Neural progenitor cell (in vitro differentiated cells): Measurements from ENCODE around the gene S100A14. TPM values are rescaled to one million over a fixed set of nuclear protein-coding genes. Genes with fewer than 3 reads are reported as not detected.

ENCODE experiments used
- DNase-seq: peaks from one replicate; pipeline ENCODE4 v3.0.0-alpha.2; 2016; ENCODE audit warnings: low spot score
- H2AFZ ChIP-seq: fragments of 200-600 bp; sonication (generic); replicated peaks from 2 replicates; pipeline ENCODE4 v1.6.1; 2016; ENCODE audit warnings: antibody characterized with exemption
- H3F3A ChIP-seq: fragments of 200-600 bp; sonication (generic); 2 replicates; pipeline ENCODE4 v1.6.1; 2016; ENCODE audit warnings: antibody characterized with exemption, low read depth
- H3K27ac ChIP-seq: fragments of 200-600 bp; sonication (generic); 2 replicates; pipeline ENCODE4 v1.5.1; 2016; ENCODE audit warnings: mild to moderate bottlenecking
- H3K27me3 ChIP-seq: fragments of 200-600 bp; sonication (generic); 2 replicates; pipeline ENCODE4 v1.6.1; 2016; ENCODE audit warnings: mild to moderate bottlenecking, moderate library complexity
- H3K36me3 ChIP-seq: fragments of 200-600 bp; sonication (generic); 2 replicates; pipeline ENCODE4 v1.5.1; 2016
- H3K4me1 ChIP-seq: fragments of 200-600 bp; sonication (generic); 2 replicates; pipeline ENCODE4 v1.6.1; 2016; ENCODE audit warnings: mixed run types
- H3K4me2 ChIP-seq: fragments of 200-600 bp; sonication (generic); 2 replicates; pipeline ENCODE4 v1.6.1; 2016
- H3K4me3 ChIP-seq: fragments of 200-600 bp; sonication (generic); 2 replicates; pipeline ENCODE4 v1.5.1; 2016
- H3K79me2 ChIP-seq: fragments of 200-600 bp; sonication (generic); 2 replicates; pipeline ENCODE4 v1.6.1; 2016; ENCODE audit warnings: low read depth
- H3K9ac ChIP-seq: fragments of 200-600 bp; sonication (generic); 2 replicates; pipeline ENCODE4 v1.6.1; 2016
- H3K9me3 ChIP-seq: fragments of 200-600 bp; sonication (generic); 2 replicates; pipeline ENCODE4 v1.5.1; 2016; ENCODE audit warnings: low read depth
- H4K20me1 ChIP-seq: fragments of 200-600 bp; sonication (generic); 2 replicates; pipeline ENCODE4 v1.6.1; 2016; ENCODE audit warnings: low read depth
- H3K27ac Mint-ChIP-seq: 3 replicates; pipeline ENCODE4 v1.8.0; 2021; ENCODE audit warnings: mixed read lengths
- H3K27me3 Mint-ChIP-seq: 2 replicates; pipeline ENCODE4 v1.8.0; 2022; ENCODE audit warnings: low read depth, mild to moderate bottlenecking, inconsistent platforms, moderate library complexity, mixed read lengths; ENCODE audit not compliant: insufficient read depth
- H3K36me3 Mint-ChIP-seq: 3 replicates; pipeline ENCODE4 v1.8.0; 2021; ENCODE audit warnings: mixed read lengths
- H3K4me1 Mint-ChIP-seq: 3 replicates; pipeline ENCODE4 v1.8.0; 2021; ENCODE audit warnings: mixed read lengths
- H3K4me3 Mint-ChIP-seq: 3 replicates; pipeline ENCODE4 v1.8.0; 2021; ENCODE audit warnings: mild to moderate bottlenecking, moderate library complexity, mixed read lengths
- H3K9me3 Mint-ChIP-seq: 3 replicates; pipeline ENCODE4 v1.8.0; 2020; ENCODE audit warnings: mixed read lengths
- EZH2 ChIP-seq: fragments of 200-600 bp; sonication (generic); IDR thresholded peaks from 2 replicates; pipeline ENCODE4 v1.6.1; 2017; ENCODE audit warnings: antibody characterized with exemption, mild to moderate bottlenecking, moderate library complexity
- EZH2phosphoT487 ChIP-seq: fragments of 200-600 bp; sonication (generic); IDR thresholded peaks from 2 replicates; pipeline ENCODE4 v1.6.1; 2017; ENCODE audit warnings: antibody characterized with exemption
- total RNA-seq: library from RNA; depleted of rRNA; stranded (reverse); fragments of >200 nt; gene quantifications from 2 replicates; pipeline ENCODE4 v1.2.3, GENCODE V29; 2015; ENCODE audit warnings: low replicate concordance
- TF ChIP-seq, protein P1 (sequence below): fragments of 200-600 bp; sonication (generic); IDR thresholded peaks from 2 replicates; pipeline ENCODE4 v1.5.1; 2017; ENCODE audit warnings: antibody characterized with exemption, mild to moderate bottlenecking

The S100A14 gene
- total RNA-seq, 1 donor from 2014 or later: not detected

DNA sequence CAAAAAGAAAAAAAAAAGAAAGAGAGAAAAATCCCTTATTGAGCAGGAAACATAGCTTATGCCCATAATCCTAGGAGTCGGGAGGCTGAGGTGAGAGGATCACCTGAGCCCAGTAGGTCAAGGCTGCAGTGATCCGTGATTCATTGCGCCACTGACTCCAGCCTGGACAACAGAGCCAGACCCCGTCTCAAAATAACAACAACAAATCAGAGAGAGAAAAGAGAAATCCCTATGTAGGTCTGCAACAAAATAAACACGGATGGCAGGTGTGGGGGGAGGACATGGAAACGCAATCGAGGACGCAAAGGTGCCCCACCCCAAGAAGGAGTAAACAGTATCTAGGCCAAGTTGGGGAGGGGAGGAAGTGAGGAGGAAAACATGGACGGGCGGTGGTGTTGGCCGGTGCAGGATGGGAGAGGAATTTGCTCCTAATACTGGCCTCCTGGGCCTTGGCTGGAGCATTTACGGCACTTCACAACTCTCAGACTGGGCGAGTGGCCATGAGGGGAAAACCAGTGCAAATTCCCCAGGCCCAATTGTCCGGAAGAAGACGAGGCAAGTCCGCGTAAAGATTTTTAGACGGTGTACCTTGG is 17.1 kb upstream of the S100A14 start:
- H3K79me2 ChIP-seq: peaks cover 43% of the 10 kb centered on the region
- no peaks in the 10 kb centered on the region for H3K9me3 Mint-ChIP-seq
- H3K4me1 Mint-ChIP-seq: peaks cover 26% of the 10 kb centered on the region
- H3K4me3 Mint-ChIP-seq: peak overlapping the region; percentile 94
- TF ChIP-seq, protein P1, sequence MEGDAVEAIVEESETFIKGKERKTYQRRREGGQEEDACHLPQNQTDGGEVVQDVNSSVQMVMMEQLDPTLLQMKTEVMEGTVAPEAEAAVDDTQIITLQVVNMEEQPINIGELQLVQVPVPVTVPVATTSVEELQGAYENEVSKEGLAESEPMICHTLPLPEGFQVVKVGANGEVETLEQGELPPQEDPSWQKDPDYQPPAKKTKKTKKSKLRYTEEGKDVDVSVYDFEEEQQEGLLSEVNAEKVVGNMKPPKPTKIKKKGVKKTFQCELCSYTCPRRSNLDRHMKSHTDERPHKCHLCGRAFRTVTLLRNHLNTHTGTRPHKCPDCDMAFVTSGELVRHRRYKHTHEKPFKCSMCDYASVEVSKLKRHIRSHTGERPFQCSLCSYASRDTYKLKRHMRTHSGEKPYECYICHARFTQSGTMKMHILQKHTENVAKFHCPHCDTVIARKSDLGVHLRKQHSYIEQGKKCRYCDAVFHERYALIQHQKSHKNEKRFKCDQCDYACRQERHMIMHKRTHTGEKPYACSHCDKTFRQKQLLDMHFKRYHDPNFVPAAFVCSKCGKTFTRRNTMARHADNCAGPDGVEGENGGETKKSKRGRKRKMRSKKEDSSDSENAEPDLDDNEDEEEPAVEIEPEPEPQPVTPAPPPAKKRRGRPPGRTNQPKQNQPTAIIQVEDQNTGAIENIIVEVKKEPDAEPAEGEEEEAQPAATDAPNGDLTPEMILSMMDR: no peak
- TF ChIP-seq EZH2 (no peak), EZH2phosphoT487 (no peak)
- H3K27me3 ChIP-seq: no peaks in the 10 kb centered on the region
- H3K4me1 ChIP-seq: peaks cover 14% of the 10 kb centered on the region
- H3K36me3 Mint-ChIP-seq: peaks cover 17% of the 10 kb centered on the region
- no peak overlapping the region for H3K9ac ChIP-seq
- peak overlapping the region; percentile 68 for H3K4me3 ChIP-seq
- H3K4me2 ChIP-seq: peak overlapping the region; percentile 41
- H3K27ac ChIP-seq: no peak overlapping the region
- no peaks in the 10 kb centered on the region for H3K9me3 ChIP-seq
- no peak for DNase-seq
- H3K27me3 Mint-ChIP-seq: peaks cover 4% of the 10 kb centered on the region
- no peak overlapping the region for H3K27ac Mint-ChIP-seq
- H4K20me1 ChIP-seq: peaks cover 27% of the 10 kb centered on the region
- H2AFZ ChIP-seq: peak overlapping the region; percentile 14
- peaks cover 22% of the 10 kb centered on the region for H3K36me3 ChIP-seq
- peaks cover 16% of the 10 kb centered on the region for H3F3A ChIP-seq

DNA sequence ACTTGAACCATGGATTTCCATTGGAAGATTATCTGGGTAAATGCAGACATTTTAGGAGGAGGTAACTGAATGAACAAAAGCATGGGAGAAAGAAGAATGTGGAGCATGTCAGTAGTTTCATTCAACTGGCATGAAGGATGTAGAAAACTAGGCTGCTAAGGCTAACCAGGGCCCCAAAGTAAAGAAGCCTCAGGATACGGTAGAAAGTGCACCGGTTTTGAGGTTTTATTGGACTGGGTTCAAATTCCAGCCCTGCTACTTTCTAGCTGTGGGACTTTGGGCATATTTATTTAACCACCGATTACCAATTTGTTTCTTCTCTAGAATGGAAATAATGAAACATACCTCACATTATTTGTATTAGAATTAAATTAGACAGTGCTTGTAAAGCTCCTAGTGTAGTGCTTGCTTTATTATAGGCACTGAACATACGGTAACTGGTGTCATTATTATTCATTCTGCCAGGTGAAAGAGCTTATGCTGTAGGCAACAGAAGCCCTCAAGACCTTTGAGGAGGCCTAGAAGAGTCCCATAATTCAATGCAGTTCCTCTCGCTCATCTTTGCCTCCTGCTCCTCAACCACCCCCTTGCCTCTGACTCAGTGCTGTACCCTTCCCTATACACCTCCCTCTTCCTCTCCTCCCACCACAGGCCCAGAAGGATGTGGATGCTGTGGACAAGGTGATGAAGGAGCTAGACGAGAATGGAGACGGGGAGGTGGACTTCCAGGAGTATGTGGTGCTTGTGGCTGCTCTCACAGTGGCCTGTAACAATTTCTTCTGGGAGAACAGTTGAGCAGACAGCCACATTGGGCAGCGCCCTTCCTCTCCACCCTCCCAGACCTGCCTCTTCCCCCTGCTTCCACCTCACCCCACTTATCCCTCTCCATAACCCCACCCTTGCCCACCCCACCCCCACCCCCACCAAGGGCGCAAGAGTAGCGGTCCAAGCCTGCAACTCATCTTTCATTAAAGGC is 15.2 kb upstream of the S100A14 start:
- H3K36me3 Mint-ChIP-seq: peaks cover 7% of the 10 kb centered on the region
- H3K27ac ChIP-seq: no peak overlapping the region
- H3F3A ChIP-seq: peaks cover 9% of the 10 kb centered on the region
- no peak overlapping the region for H3K9ac ChIP-seq
- no peak overlapping the region for H3K4me3 ChIP-seq
- H3K4me2 ChIP-seq: no peak overlapping the region
- H3K9me3 Mint-ChIP-seq: no peaks in the 10 kb centered on the region
- no peaks in the 10 kb centered on the region for H3K9me3 ChIP-seq
- H4K20me1 ChIP-seq: peaks cover 20% of the 10 kb centered on the region
- H3K79me2 ChIP-seq: peaks cover 28% of the 10 kb centered on the region
- H2AFZ ChIP-seq: no peak overlapping the region
- peaks cover 39% of the 10 kb centered on the region for H3K4me1 Mint-ChIP-seq
- peak overlapping the region; percentile 35 for H3K27ac Mint-ChIP-seq
- no peak overlapping the region for H3K4me3 Mint-ChIP-seq
- TF ChIP-seq EZH2 (no peak), EZH2phosphoT487 (no peak)
- TF ChIP-seq, protein P1: no peak
- H3K27me3 Mint-ChIP-seq: peaks cover 9% of the 10 kb centered on the region
- no peak for DNase-seq
- H3K4me1 ChIP-seq: peaks cover 19% of the 10 kb centered on the region
- H3K36me3 ChIP-seq: peaks cover 4% of the 10 kb centered on the region
- H3K27me3 ChIP-seq: no peaks in the 10 kb centered on the region

DNA sequence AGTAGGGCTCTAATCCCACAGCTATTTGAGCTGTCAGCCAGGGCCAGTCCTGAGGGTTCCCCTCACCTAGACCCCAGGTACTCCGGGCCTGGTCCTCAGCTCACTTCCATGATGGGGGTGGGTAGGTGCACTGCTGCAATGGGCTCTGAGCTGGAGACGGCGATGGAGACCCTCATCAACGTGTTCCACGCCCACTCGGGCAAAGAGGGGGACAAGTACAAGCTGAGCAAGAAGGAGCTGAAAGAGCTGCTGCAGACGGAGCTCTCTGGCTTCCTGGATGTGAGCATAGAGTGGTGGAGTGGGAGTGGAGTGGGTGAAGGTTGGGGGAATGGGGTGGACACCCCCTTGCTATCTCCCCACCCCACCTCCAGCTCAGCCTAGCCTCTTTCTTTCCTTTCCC is 14.3 kb upstream of the S100A14 start:
- H3K4me1 ChIP-seq: peaks cover 20% of the 10 kb centered on the region
- H3K79me2 ChIP-seq: peaks cover 22% of the 10 kb centered on the region
- DNase-seq: no peak
- no peaks in the 10 kb centered on the region for H3K9me3 Mint-ChIP-seq
- peaks cover 7% of the 10 kb centered on the region for H3K36me3 Mint-ChIP-seq
- H3K4me2 ChIP-seq: no peak overlapping the region
- no peak overlapping the region for H2AFZ ChIP-seq
- H3K27me3 Mint-ChIP-seq: peaks cover 9% of the 10 kb centered on the region
- no peaks in the 10 kb centered on the region for H3K36me3 ChIP-seq
- peaks cover 43% of the 10 kb centered on the region for H3K4me1 Mint-ChIP-seq
- no peak overlapping the region for H3K4me3 Mint-ChIP-seq
- no peak overlapping the region for H3K27ac Mint-ChIP-seq
- H3F3A ChIP-seq: peaks cover 6% of the 10 kb centered on the region
- TF ChIP-seq, protein P1: no peak
- no peak for TF ChIP-seq EZH2phosphoT487
- TF ChIP-seq EZH2: no peak
- H3K9ac ChIP-seq: no peak overlapping the region
- H3K27ac ChIP-seq: no peak overlapping the region
- peaks cover 11% of the 10 kb centered on the region for H4K20me1 ChIP-seq
- no peak overlapping the region for H3K4me3 ChIP-seq
- no peaks in the 10 kb centered on the region for H3K27me3 ChIP-seq
- no peaks in the 10 kb centered on the region for H3K9me3 ChIP-seq
